NCI-H526 treated with DMSO at 0.1 percent for 48 hours (cell line): ENCODE data around the gene PTPRT.

Experiments used
- DNase-seq: peaks from one replicate; lab custom pipeline; 2025; lab: John Stamatoyannopoulos, UW

Gene PTPRT

DNA sequence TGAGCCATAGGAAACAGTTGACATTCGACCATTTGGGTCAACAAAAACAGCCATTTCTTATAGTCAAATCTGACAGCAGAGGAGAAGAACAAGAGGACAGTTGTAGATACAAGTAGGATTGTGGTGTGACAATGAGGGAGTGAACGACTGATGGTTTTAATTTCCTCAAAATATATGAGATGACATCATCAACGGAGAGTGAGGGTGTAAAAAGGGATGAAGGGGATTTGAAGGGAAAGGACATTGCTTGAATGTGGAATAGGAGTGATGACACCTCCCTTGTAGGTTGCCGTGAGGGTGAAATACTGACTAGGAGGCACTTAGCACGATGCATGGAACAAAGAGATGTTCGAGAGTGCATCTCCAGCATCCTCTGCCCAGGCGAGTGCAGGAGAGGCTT is 1071.7 kb downstream of the PTPRT start:
- no peak for DNase-seq

DNA sequence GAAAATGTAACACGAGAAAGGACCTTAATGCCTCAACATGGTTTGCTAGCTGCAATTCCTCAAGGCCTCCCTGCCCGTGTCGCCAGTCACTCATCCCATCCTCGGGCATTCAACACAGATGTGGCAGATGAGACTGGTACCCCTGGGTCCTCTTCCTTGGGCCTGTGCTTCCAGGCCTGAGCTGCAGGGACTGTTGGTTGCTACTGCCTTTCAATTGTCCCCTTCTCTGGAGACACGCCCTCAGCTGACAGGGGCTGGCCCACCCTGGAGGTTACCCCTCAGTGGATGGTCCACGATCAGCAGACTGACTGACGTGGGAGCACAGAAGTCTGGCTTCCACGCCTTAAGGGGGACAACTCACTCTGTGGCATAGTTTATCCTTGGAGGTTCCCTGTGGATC is 1076.5 kb downstream of the PTPRT start:
- no peak for DNase-seq

- DNase-seq = no peak
Measured at GRCh38 chr20:42112161-42112560, 1077.5 kb downstream of the PTPRT start.

GRCh38 chr20:42111349-42111748 is 1078.4 kb downstream of the PTPRT start:
- DNase-seq = no peak

GRCh38 chr20:42110301-42110700 is 1079.4 kb downstream of the PTPRT start:
- DNase-seq = no peak

- no peak for DNase-seq
Measured at GRCh38 chr20:42102000-42102399, 1087.7 kb downstream of the PTPRT start.

DNA sequence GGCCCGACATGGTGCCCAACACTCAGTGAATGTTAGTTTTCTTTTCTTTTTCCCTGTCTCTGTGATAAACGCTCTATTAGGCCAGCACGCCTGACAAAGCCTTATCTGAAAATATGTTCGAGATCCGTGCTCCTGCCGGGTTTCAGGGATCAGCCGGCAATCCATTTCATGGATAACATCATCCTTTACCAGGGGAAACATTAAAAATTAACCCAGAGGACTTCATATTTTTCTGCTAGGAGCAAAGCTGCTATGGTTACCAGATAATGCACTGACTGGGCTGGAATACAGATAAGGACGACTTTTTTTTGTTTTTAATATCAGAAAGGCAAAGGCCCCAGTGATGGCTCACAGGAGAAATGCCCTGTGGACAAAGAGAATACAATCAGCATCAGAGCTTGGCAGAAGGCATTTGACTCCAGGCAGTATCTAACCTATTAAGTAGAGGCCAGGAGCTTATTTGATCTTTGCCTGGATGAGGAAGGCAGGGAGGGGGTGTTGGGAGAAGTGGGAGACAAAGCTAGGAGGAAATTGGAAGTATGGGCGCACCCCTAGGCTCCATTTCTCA is 1089.5 kb downstream of the PTPRT start:
- DNase-seq = no peak

DNA sequence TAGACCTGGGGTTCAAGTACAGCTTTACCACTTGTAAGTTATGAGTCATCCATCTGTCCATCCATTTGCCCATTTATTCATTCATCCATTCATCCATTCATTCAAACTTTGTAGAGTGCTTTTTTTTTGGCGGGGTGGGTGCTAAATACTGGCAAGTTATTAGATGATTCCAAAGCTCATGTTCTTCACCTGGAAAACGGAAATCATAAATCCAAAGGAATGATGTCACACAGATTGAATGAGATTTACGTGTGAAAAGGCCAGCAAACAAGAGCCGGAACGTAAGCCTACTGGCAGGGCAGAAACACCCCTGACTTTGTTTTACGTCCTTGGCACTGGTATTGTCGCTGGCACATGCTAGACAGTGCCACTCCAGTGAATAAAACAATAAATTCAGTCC is 1090.6 kb downstream of the PTPRT start:
- no peak for DNase-seq

DNA sequence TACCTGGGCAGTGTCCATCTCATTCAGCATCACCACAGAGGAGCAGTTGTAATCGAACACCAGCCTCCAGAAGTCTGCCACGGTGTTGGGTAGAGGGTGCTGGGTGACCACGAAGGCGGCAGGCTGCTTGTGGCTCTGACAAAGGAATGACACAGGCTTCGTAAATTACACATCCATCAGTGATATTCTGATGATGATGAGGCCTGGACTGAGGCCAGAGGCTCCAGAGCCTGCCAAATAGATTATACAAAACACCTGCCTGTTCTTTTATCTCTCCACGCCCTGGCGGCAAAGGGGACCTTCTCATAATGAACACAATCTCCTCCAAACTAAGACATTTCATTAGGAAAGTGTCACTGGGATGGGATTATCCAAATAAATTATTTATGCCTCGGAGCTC is 1091.3 kb downstream of the PTPRT start:
- no peak for DNase-seq

DNA sequence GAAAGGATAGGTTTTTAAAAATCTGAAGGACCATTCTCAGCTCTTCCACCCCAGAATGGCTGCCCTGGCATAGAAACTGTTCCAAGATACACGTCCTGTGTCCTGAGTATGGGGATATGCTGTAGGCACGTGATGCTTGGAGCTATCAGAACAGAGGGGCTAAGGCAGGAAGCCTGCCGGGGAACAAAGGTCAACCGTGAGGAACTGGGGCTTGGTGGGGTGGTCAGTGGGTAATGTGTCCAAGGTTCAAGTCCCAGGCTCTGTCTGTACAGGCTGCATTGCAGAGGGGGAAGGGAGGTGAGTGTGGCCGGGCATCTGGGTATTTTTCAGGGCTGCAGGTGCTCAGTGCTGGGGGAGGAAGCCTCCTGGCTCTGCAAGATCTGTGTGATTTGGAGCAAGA is 1092.0 kb downstream of the PTPRT start:
- no peak for DNase-seq

- no peak for DNase-seq
Measured at GRCh38 chr20:42095221-42095620, 1094.5 kb downstream of the PTPRT start.

DNA sequence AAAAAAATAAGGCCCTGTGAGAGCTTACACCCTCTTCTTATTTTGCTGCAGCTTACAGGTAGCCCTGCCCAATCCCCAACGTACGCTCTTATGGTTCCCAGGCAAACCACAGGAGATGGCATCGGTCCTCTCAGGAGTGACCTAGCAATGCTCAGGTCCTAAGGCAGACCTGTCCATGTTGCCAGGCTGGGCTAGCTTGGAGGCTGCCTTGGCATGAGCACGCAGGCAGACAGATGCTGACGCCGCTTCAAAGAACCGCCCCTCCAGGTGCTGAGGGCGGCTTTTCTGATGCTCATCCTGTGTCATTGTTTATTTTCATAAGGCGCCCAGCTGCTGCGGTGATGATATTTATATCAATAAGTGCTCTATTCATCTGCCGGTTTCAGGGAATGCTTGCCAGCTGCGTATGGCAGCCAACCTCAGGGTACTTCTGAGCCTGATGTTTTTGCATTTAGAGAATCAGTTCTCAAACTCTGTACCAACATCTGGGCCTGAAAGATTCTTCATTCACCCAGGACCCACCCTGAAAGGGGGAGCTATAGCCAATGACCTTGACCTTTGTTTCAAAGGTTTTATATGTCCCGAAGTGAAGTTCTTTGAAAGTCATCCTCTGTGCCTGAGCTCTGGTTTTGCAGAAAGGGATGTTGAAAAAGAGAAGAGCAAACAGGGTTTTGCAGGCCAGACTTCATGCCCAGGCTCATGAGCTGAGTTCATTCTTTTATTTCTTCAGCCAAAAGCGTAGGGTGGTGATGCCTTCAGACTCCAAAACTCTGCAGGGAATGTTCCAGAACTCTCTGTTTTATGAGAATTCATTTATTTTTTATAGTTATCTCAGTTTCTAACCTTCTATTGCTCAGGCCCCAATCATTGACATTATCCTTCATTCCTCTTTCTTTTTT is 1095.9 kb downstream of the PTPRT start:
- no peak for DNase-seq

DNA sequence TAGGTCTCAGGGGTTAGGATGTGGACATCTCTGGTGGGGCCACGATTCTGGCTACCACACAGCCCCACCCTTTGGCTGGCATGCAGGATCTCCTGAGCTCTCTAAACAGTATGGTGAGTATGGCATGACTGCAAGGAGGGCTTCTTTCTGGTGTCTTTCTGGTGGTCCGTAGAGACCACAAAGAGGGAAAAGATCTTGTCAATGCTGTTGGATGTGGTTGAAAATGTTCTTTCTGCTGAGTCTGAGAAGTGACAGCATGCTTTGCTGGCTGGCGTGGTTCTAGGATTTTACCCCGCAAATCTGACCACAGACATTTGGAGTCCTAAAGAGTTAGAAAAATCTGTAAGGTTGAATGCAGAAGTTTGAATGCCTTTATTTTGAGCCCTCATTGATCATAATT is 1096.7 kb downstream of the PTPRT start:
- no peak for DNase-seq

- DNase-seq = no peak
Measured at GRCh38 chr20:42085366-42085765, 1104.3 kb downstream of the PTPRT start.

DNA sequence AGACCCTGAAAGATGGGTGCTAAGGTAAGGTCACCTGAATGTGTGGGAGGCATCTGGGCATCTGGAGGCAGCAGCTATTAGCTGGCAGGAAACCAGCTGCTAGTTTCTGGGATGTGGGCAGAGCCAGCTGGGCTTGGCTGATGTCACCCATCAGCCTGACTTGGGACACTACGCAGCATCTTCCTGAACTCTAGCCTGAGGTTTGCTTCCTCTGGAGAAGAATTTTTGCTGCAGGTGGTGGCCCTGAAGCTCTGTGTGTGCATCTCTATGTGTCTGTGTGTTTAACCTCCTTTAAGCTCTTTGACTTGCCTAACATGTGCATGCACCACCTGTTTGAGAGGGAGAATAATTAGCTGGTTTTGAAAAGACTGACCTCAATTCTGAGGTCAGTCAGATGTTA is 1106.4 kb downstream of the PTPRT start:
- DNase-seq = no peak

GRCh38 chr20:42082611-42083010 is 1107.1 kb downstream of the PTPRT start:
- DNase-seq = no peak

GRCh38 chr20:42080956-42081355 is 1108.8 kb downstream of the PTPRT start:
- DNase-seq = no peak

GRCh38 chr20:42074944-42075343 is 1114.8 kb downstream of the PTPRT start:
- DNase-seq = no peak

GRCh38 chr20:42067596-42067995 is 1122.1 kb downstream of the PTPRT start:
- DNase-seq = no peak

GRCh38 chr20:42067174-42067573 is 1122.5 kb downstream of the PTPRT start:
- no peak for DNase-seq

GRCh38 chr20:42063141-42063540 is 1126.6 kb downstream of the PTPRT start:
- DNase-seq = no peak

- no peak for DNase-seq
Measured at GRCh38 chr20:42053350-42053749, 1136.4 kb downstream of the PTPRT start.

GRCh38 chr20:42051921-42052320 is 1137.8 kb downstream of the PTPRT start:
- no peak for DNase-seq
